ENCODE measurements around the gene MARCO.

MARCO gene

DNA sequence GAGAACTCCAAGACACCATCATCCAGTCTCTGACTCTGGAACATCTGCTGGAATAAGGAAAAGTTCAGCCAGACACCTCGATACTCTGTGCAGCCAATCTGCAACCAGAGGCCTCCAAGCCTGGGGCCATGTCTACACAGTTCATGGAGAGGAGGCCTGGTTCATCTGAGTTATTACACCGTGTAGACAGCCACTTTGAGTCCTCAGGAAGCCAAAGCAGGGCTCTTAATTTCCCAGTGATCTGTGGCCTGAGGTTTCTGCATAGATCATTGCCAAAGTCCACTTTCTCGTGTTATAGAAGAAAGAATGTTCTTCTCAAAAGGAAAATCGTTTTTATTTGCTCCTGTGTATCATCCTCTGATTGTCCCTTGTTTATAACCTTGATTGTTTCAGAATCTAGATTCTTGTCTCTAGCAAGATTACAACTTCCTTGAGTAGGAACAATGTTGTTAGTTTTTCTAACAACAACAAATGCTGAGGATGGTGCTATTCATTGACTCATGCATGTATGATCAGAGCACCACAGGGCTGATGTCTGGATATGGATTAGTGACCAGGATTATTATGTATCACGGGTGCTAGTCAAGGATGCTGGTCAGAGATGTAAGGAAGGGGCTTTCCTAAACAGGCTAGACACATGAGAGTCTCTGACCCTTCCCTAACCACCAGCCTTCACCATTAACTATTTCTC lies 30.7 kb upstream of the MARCO start:
- H3K9ac ChIP-seq (ENCODE audit: low read length in 5 of 5): no peak overlapping the region
- H3K9me3 ChIP-seq (ENCODE audit: control insufficient read depth in 5 of 5, low read length in 5 of 5): peaks cover 0 to 6% (median under 1%) of the 10 kb centered on the region in 5 donors
- H3K4me1 ChIP-seq (ENCODE audit: control insufficient read depth in 5 of 5, insufficient read depth in 5 of 5, low read length in 5 of 5): peaks cover 0 to 7% (median under 1%) of the 10 kb centered on the region in 5 donors
- H3K27me3 ChIP-seq (ENCODE audit: control insufficient read depth in 5 of 5, insufficient read depth in 4 of 5, low read length in 5 of 5): no peaks in the 10 kb centered on the region
- H3K4me3 ChIP-seq (ENCODE audit: low read depth in 1 of 5, low read length in 5 of 5): no peak overlapping the region
- H3K27ac ChIP-seq (ENCODE audit: low read depth, low read length): no peak overlapping the region
- H3K36me3 ChIP-seq (ENCODE audit: control insufficient read depth in 5 of 5, insufficient read depth in 5 of 5, low read length in 5 of 5): no peaks in the 10 kb centered on the region

DNA sequence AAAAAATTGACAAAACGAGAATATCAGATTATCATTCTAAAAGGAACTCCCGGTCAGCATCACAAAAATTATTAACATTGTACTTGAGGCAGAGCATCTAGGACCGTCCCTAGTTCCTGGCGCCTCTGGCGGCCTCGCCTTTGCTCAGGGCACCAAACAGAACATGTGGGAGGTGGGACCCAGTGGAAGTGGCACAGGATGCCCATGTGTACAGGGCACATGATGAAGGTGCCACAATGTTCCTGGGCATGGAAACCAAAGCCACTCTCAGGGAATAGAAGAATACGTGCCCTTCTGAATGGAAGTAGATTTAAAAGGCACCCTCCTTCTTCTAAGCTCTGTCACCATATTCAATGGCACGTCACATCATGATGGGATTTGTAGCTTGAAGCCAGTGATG lies 30.1 kb upstream of the MARCO start:
- Histone ChIP-seq H3K9me3 (ENCODE audit: control insufficient read depth in 5 of 5, low read length in 5 of 5) (peaks cover 0 to 6% (median 0%) of the 10 kb centered on the region in 5 donors), H3K27me3 (ENCODE audit: control insufficient read depth in 5 of 5, insufficient read depth in 4 of 5, low read length in 5 of 5) (no peaks in the 10 kb centered on the region), H3K36me3 (ENCODE audit: control insufficient read depth in 5 of 5, insufficient read depth in 5 of 5, low read length in 5 of 5) (no peaks in the 10 kb centered on the region), H3K4me3 (ENCODE audit: low read depth in 1 of 5, low read length in 5 of 5) (no peak overlapping the region), H3K4me1 (ENCODE audit: control insufficient read depth in 5 of 5, insufficient read depth in 5 of 5, low read length in 5 of 5) (peaks cover 0 to 7% (median 0%) of the 10 kb centered on the region in 5 donors), H3K27ac (ENCODE audit: low read depth, low read length) (no peak overlapping the region), H3K9ac (ENCODE audit: low read length in 5 of 5) (no peak overlapping the region)

DNA sequence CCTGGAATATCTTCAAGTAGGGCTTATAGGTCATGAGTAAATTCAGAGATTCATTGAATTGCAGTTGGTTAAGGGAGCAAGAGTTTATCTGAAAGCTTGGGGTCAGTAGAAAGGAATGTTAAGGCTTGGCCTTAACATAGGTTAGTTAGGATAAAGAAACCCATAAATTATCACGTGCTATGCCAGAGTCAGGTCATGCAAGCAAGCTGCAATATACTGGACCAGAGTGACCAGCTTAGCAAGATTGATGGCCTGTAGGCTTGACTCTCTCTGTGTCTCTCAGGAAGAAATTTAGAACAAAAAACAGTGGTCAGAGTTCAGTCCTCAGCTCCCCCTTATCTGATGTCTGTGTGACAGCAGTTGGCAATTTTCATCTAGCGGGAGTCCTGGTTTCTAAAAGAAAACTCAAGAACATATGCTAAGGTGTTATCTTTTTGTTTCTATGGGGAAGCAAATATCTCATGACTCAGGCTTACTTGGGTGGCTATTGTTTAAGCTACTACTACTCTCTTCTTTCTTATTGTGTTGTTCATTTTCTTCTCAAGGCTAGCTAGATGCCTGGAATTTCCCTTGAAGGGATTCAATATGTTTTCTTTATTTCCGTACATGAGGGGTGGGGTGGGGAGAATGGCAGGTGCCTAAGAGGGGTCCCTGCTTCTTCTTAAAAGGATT lies 28.7 kb upstream of the MARCO start:
- Histone ChIP-seq H3K9ac (ENCODE audit: low read length in 5 of 5) (no peak overlapping the region), H3K4me3 (ENCODE audit: low read depth in 1 of 5, low read length in 5 of 5) (no peak overlapping the region), H3K36me3 (ENCODE audit: control insufficient read depth in 5 of 5, insufficient read depth in 5 of 5, low read length in 5 of 5) (no peaks in the 10 kb centered on the region), H3K27ac (ENCODE audit: low read depth, low read length) (no peak overlapping the region), H3K27me3 (ENCODE audit: control insufficient read depth in 5 of 5, insufficient read depth in 4 of 5, low read length in 5 of 5) (no peaks in the 10 kb centered on the region), H3K4me1 (ENCODE audit: control insufficient read depth in 5 of 5, insufficient read depth in 5 of 5, low read length in 5 of 5) (peaks cover 0 to 7% (median 0%) of the 10 kb centered on the region in 5 donors), H3K9me3 (ENCODE audit: control insufficient read depth in 5 of 5, low read length in 5 of 5) (peaks cover 0 to 6% (median 0%) of the 10 kb centered on the region in 5 donors)

DNA sequence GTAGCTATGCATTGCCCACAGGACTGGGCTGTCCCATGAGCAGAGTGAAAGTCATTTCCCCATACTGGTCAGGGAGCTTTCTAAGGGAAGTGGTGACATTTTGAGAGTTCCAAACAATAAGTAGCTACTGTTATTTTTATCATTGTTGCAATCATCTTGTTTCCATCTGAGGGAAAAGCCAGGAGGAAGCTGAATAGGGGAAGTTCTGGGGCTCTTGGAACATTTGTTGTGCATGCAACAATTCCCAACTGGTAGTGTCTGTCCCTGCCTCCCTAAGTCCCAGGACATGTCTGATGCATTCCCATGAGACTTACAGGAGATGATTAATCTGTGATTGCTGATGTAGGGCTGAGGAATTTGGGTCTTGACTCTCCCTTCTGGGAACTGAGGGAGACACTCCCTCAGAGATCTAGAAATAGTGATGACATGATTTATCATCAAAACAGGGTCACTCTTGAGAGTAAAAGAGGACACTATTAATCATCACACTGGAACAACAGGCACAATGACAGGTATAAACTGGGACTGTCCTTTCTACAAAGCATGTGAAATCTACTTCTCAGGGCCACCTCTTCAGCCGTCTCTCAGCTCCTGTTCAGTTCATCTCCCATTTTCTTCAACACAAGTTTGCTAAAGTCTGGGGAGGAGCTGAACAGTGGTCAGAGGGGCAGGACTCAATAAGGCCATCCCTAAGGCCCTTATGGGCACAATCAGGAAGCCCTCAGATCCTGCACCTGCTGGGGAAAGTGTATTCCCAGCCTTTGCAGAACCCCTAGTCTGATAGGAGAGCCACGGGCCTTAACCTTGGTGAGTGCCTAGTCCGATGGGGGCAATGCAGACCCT lies 28.0 kb upstream of the MARCO start:
- Histone ChIP-seq H3K9ac (ENCODE audit: low read length in 5 of 5) (no peak overlapping the region), H3K27me3 (ENCODE audit: control insufficient read depth in 5 of 5, insufficient read depth in 4 of 5, low read length in 5 of 5) (no peaks in the 10 kb centered on the region), H3K27ac (ENCODE audit: low read depth, low read length) (no peak overlapping the region), H3K9me3 (ENCODE audit: control insufficient read depth in 5 of 5, low read length in 5 of 5) (peaks cover 0 to 6% (median 0%) of the 10 kb centered on the region in 5 donors), H3K4me1 (ENCODE audit: control insufficient read depth in 5 of 5, insufficient read depth in 5 of 5, low read length in 5 of 5) (peaks cover 0 to 7% (median 0%) of the 10 kb centered on the region in 5 donors), H3K4me3 (ENCODE audit: low read depth in 1 of 5, low read length in 5 of 5) (no peak overlapping the region), H3K36me3 (ENCODE audit: control insufficient read depth in 5 of 5, insufficient read depth in 5 of 5, low read length in 5 of 5) (no peaks in the 10 kb centered on the region)

DNA sequence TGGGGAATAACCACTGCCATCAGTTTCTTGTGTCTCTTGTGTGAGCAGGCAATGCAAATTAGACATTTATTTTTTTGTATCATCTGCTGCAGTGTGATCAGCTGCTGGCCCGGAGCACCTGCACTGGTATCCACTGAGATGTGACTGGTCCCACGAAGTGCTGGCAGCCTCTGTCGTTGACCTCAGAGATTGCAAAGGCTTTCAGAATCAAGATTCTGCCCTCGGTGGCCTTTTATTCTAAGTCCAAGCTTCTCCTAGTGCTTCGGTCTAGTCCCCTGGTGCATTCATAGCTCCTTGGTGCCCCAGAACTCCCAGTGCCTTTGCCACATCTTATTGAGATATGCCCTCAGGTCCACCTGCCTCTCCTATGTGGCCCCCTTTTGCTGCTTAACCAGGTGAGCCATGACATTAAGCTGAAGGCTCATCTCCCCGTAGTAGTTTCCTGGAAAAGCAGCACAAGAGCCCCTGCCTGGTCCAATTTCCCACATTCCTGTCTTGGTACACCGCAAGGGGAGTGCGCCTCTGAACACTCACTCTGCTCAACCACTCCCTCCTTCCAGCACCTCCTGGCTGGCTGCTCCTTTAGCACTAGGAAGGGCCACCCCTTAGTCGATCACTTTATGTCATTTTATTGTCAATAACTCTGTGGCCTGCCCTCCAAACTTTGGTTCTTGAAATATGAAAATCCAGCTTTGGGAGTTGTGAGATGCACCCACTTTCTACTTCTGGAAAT lies 27.1 kb upstream of the MARCO start:
- no peaks in the 10 kb centered on the region for H3K36me3 ChIP-seq (ENCODE audit: control insufficient read depth in 5 of 5, insufficient read depth in 5 of 5, low read length in 5 of 5)
- no peak overlapping the region for H3K27ac ChIP-seq (ENCODE audit: low read depth, low read length)
- H3K4me1 ChIP-seq (ENCODE audit: control insufficient read depth in 5 of 5, insufficient read depth in 5 of 5, low read length in 5 of 5): peaks cover 0 to 7% (median 0%) of the 10 kb centered on the region in 5 donors
- H3K4me3 ChIP-seq (ENCODE audit: low read depth in 1 of 5, low read length in 5 of 5): no peak overlapping the region
- no peaks in the 10 kb centered on the region for H3K27me3 ChIP-seq (ENCODE audit: control insufficient read depth in 5 of 5, insufficient read depth in 4 of 5, low read length in 5 of 5)
- H3K9me3 ChIP-seq (ENCODE audit: control insufficient read depth in 5 of 5, low read length in 5 of 5): peaks cover 0 to 6% (median 0%) of the 10 kb centered on the region in 5 donors
- no peak overlapping the region for H3K9ac ChIP-seq (ENCODE audit: low read length in 5 of 5)

GRCh38 chr2:118918017-118918416 lies 24.0 kb upstream of the MARCO start:
- H3K9me3 ChIP-seq (ENCODE audit: control insufficient read depth in 5 of 5, low read length in 5 of 5): no peaks in the 10 kb centered on the region
- H3K4me1 ChIP-seq (ENCODE audit: control insufficient read depth in 5 of 5, insufficient read depth in 5 of 5, low read length in 5 of 5): peaks cover 0 to 11% (median 0%) of the 10 kb centered on the region in 5 donors
- H3K36me3 ChIP-seq (ENCODE audit: control insufficient read depth in 5 of 5, insufficient read depth in 5 of 5, low read length in 5 of 5): no peaks in the 10 kb centered on the region
- H3K27me3 ChIP-seq (ENCODE audit: control insufficient read depth in 5 of 5, insufficient read depth in 4 of 5, low read length in 5 of 5): no peaks in the 10 kb centered on the region
- H3K27ac ChIP-seq (ENCODE audit: low read depth, low read length): no peak overlapping the region
- no peak overlapping the region for H3K4me3 ChIP-seq (ENCODE audit: low read depth in 1 of 5, low read length in 5 of 5)
- no peak overlapping the region for H3K9ac ChIP-seq (ENCODE audit: low read length in 5 of 5)

DNA sequence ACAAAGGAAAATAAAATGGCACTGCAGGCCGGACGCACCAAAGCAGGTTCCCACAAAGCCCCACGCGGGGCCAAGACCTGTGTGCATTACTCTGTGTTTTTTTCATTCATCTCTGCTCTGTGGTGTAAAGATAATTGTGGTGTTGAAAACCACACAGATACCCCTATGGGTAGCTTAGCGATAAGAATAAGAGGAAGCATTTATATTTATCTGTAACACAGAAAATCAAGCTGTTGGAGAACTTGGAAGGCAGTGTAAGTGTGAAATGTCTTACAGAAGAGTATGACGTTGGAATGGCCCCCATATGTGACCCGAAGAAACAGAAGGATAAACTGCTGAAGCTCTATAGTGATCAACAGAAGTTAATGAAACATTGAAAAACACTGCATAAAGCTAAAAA lies 20.3 kb upstream of the MARCO start:
- Histone ChIP-seq H3K9me3 (ENCODE audit: control insufficient read depth in 5 of 5, low read length in 5 of 5) (no peaks in the 10 kb centered on the region), H3K4me1 (ENCODE audit: control insufficient read depth in 5 of 5, insufficient read depth in 5 of 5, low read length in 5 of 5) (peaks cover 0 to 6% (median 3%) of the 10 kb centered on the region in 5 donors), H3K9ac (ENCODE audit: low read length in 5 of 5) (no peak overlapping the region), H3K27ac (ENCODE audit: low read depth, low read length) (no peak overlapping the region), H3K4me3 (ENCODE audit: low read depth in 1 of 5, low read length in 5 of 5) (no peak overlapping the region), H3K36me3 (ENCODE audit: control insufficient read depth in 5 of 5, insufficient read depth in 5 of 5, low read length in 5 of 5) (no peaks in the 10 kb centered on the region), H3K27me3 (ENCODE audit: control insufficient read depth in 5 of 5, insufficient read depth in 4 of 5, low read length in 5 of 5) (no peaks in the 10 kb centered on the region)

DNA sequence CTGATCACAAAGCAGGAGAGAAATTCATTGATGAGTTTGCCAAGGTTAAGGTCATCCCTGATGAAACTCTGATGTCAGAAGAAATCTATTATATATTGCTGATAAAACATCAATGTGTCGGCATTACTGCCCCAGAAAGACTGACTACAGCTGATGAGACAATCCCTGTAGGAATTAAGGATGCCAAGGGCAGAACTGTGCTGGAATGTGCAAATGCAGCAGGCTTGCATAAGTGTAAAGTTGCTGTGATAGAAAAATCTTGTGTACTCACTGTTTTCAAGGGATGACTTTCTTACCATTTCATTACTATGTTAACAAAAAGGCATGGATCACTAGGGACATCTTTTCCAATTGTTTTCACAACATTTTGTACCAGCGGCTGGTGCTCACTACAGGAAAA lies 19.7 kb upstream of the MARCO start:
- Histone ChIP-seq H3K9me3 (ENCODE audit: control insufficient read depth in 5 of 5, low read length in 5 of 5) (no peaks in the 10 kb centered on the region), H3K4me3 (ENCODE audit: low read depth in 1 of 5, low read length in 5 of 5) (no peak overlapping the region), H3K27ac (ENCODE audit: low read depth, low read length) (no peak overlapping the region), H3K36me3 (ENCODE audit: control insufficient read depth in 5 of 5, insufficient read depth in 5 of 5, low read length in 5 of 5) (no peaks in the 10 kb centered on the region), H3K27me3 (ENCODE audit: control insufficient read depth in 5 of 5, insufficient read depth in 4 of 5, low read length in 5 of 5) (no peaks in the 10 kb centered on the region), H3K9ac (ENCODE audit: low read length in 5 of 5) (no peak overlapping the region), H3K4me1 (ENCODE audit: control insufficient read depth in 5 of 5, insufficient read depth in 5 of 5, low read length in 5 of 5) (peaks cover 0 to 11% (median 9%) of the 10 kb centered on the region in 5 donors)

DNA sequence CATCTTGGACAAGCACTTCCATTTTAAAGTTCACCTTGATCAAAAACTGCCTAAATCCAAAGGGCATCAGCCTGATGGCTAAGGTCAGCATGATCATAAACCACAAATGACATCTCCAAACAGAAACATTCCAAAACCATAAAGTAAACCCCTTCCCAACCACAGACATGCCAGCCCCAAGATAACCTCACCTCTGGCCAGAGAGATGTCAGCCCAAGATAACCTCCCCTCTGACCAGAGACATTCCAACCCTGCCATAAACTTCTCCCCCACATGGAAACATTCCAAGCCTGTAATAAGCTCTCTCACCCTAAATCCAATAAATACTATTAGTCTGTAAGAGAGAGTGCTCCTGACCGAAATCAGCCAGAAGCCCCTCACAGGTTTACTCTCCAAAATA lies 18.6 kb upstream of the MARCO start:
- no peaks in the 10 kb centered on the region for H3K9me3 ChIP-seq (ENCODE audit: control insufficient read depth in 5 of 5, low read length in 5 of 5)
- H3K36me3 ChIP-seq (ENCODE audit: control insufficient read depth in 5 of 5, insufficient read depth in 5 of 5, low read length in 5 of 5): no peaks in the 10 kb centered on the region
- H3K4me3 ChIP-seq (ENCODE audit: low read depth in 1 of 5, low read length in 5 of 5): no peak overlapping the region
- H3K27me3 ChIP-seq (ENCODE audit: control insufficient read depth in 5 of 5, insufficient read depth in 4 of 5, low read length in 5 of 5): no peaks in the 10 kb centered on the region
- peaks cover 0 to 17% (median 14%) of the 10 kb centered on the region in 5 donors for H3K4me1 ChIP-seq (ENCODE audit: control insufficient read depth in 5 of 5, insufficient read depth in 5 of 5, low read length in 5 of 5)
- H3K27ac ChIP-seq (ENCODE audit: low read depth, low read length): no peak overlapping the region
- no peak overlapping the region for H3K9ac ChIP-seq (ENCODE audit: low read length in 5 of 5)

All from subcutaneous abdominal adipose tissue (tissue), 5 donors.